Measurements from ENCODE around the gene THAP5.

Gene THAP5

DNA sequence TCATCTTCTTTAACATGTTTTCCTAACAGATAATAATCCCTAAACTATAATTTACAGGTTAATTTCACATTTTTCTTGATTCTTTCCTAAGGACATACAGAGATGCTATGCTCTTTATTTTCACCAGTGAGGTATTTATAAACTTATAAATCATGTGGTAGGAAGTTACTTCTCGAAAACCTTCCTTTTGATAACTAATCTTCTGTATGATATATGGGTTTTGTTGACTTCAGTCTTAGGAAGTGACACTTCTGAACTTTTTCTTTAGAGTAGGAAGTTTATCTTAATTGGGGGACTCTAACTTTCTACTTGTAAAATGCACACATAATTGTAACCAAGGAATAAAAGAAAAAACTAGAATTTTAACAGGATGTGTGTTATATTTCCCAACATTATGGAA lies 33.8 kb downstream of the THAP5 start:
- Histone ChIP-seq H3K27ac (no peak overlapping the region), H4K20me1 (no peaks in the 10 kb centered on the region), H3K4me3 (no peak overlapping the region), H3K4me1 (peaks cover 10% of the 10 kb centered on the region), H3K9ac (no peak overlapping the region), H3K9me3 (no peaks in the 10 kb centered on the region), H3K36me3 (no peaks in the 10 kb centered on the region), H3K4me2 (no peak overlapping the region; the same call in 1 of the 2 replicates), H3K27me3 (no peaks in the 10 kb centered on the region)
- TF ChIP-seq Cebpa-rat (IDR thresholded peaks at IDR 0.05) = no peak

- no peaks in the 10 kb centered on the region for H3K36me3 ChIP-seq
- no peak for TF ChIP-seq Cebpa-rat (IDR thresholded peaks at IDR 0.05)
- H3K27ac ChIP-seq = no peak overlapping the region
- no peak overlapping the region for H3K9ac ChIP-seq
- no peak overlapping the region; the same call in 1 of the 2 replicates for H3K4me2 ChIP-seq
- no peak overlapping the region for H3K4me3 ChIP-seq
- H3K9me3 ChIP-seq = no peaks in the 10 kb centered on the region
- no peaks in the 10 kb centered on the region for H4K20me1 ChIP-seq
- peaks cover 10% of the 10 kb centered on the region for H3K4me1 ChIP-seq
- H3K27me3 ChIP-seq = no peaks in the 10 kb centered on the region
These were observed 34.2 kb downstream of the THAP5 start for GRCh38 chr7:108535257-108535656.

- no peak overlapping the region for H3K27ac ChIP-seq
- no peaks in the 10 kb centered on the region for H3K36me3 ChIP-seq
- TF ChIP-seq Cebpa-rat (IDR thresholded peaks at IDR 0.05) = no peak
These were observed 35.8 kb downstream of the THAP5 start for GRCh38 chr7:108533712-108534111.

GRCh38 chr7:108529341-108529740 lies 40.2 kb downstream of the THAP5 start:
- H3K36me3 ChIP-seq = no peaks in the 10 kb centered on the region
- TF ChIP-seq Cebpa-rat (IDR thresholded peaks at IDR 0.05) = no peak
- peaks cover 13% of the 10 kb centered on the region for H3K4me1 ChIP-seq
- H3K4me2 ChIP-seq = no peak overlapping the region
- H3K9ac ChIP-seq = no peak overlapping the region
- no peaks in the 10 kb centered on the region for H3K27me3 ChIP-seq
- no peaks in the 10 kb centered on the region for H3K9me3 ChIP-seq
- no peak overlapping the region for H3K4me3 ChIP-seq
- no peak overlapping the region for H3K27ac ChIP-seq
- peaks cover 3% of the 10 kb centered on the region; the same call in 1 of the 2 replicates for H4K20me1 ChIP-seq

More at GRCh38 chr7:108533712-108534111, 35.8 kb downstream of the THAP5 start:
- Histone ChIP-seq H3K4me1 (peaks cover 10% of the 10 kb centered on the region), H3K9me3 (no peaks in the 10 kb centered on the region), H3K4me2 (no peak overlapping the region), H4K20me1 (no peaks in the 10 kb centered on the region), H3K27me3 (no peaks in the 10 kb centered on the region), H3K4me3 (no peak overlapping the region), H3K9ac (no peak overlapping the region)

DNA sequence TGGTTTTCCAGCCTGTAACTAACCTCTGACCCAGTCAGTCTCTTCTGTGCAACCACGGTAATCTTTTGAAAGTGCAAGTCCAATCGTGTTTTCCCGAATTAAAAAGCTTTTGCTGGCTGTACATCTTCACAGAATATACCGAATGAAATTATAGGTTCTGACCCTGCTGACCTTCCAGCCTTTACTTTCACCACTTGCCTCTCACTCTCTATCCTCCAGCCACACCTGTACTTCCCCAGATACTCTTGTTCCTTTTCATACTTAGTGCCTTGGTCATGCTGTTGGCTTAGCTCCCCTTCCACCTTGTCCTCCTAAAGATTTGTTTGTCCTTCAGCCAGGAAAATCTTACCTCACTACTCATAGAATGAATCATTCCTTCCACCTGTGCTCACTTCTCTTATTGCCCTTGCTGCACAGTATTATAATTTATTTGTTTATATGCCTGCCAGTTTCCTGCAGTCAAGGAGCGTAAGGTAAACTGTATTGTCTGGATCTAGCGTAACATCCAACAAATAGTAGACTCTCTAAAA lies 41.3 kb downstream of the THAP5 start:
- no peak overlapping the region for H3K27ac ChIP-seq
- peaks cover 8% of the 10 kb centered on the region; the same call in 1 of the 2 replicates for H4K20me1 ChIP-seq
- TF ChIP-seq Cebpa-rat (IDR thresholded peaks at IDR 0.05) = no peak
- peaks cover 23% of the 10 kb centered on the region for H3K4me1 ChIP-seq
- H3K9me3 ChIP-seq = no peaks in the 10 kb centered on the region
- no peaks in the 10 kb centered on the region for H3K36me3 ChIP-seq
- H3K4me2 ChIP-seq = no peak overlapping the region
- H3K9ac ChIP-seq = no peak overlapping the region
- no peak overlapping the region for H3K4me3 ChIP-seq
- H3K27me3 ChIP-seq = no peaks in the 10 kb centered on the region

- no peak for TF ChIP-seq Cebpa-rat (IDR thresholded peaks at IDR 0.05)
- no peaks in the 10 kb centered on the region for H3K9me3 ChIP-seq
- no peaks in the 10 kb centered on the region for H3K36me3 ChIP-seq
- H4K20me1 ChIP-seq = peaks cover 19% of the 10 kb centered on the region; the same call in 1 of the 2 replicates
- peak overlapping the region; percentile 72 for H3K4me2 ChIP-seq
- peaks cover 23% of the 10 kb centered on the region for H3K4me1 ChIP-seq
- H3K4me3 ChIP-seq = peak overlapping the region; percentile 84
- H3K27me3 ChIP-seq = no peaks in the 10 kb centered on the region
- peak overlapping the region; percentile 69 for H3K27ac ChIP-seq
- peak overlapping the region; percentile 78 for H3K9ac ChIP-seq
These were observed 42.8 kb downstream of the THAP5 start for GRCh38 chr7:108526768-108527017.

GRCh38 chr7:108525985-108526767 lies 43.3 kb downstream of the THAP5 start, which contains the start of gene PNPLA8:
Gene PNPLA8, minus strand, starts transcription at chr7:108526135. Its CDS starts 10,644 bp downstream, at chr7:108515491.
- H4K20me1 ChIP-seq = peaks cover 19% of the 10 kb centered on the region; the same call in 1 of the 2 replicates
- H3K4me3 ChIP-seq = peak within 1 kb of the TSS; percentile 84
- peak within 1 kb of the TSS; percentile 83 for H3K9ac ChIP-seq
- peak within 1 kb of the TSS; percentile 72 for H3K4me2 ChIP-seq
- peak within 1 kb of the TSS; percentile 76 for H3K27ac ChIP-seq
- H3K9me3 ChIP-seq = no peaks in the 10 kb centered on the region
- TF ChIP-seq Cebpa-rat (IDR thresholded peaks at IDR 0.05) = no peak
- no peaks in the 10 kb centered on the region for H3K36me3 ChIP-seq
- peaks cover 23% of the 10 kb centered on the region for H3K4me1 ChIP-seq
- no peaks in the 10 kb centered on the region for H3K27me3 ChIP-seq

DNA sequence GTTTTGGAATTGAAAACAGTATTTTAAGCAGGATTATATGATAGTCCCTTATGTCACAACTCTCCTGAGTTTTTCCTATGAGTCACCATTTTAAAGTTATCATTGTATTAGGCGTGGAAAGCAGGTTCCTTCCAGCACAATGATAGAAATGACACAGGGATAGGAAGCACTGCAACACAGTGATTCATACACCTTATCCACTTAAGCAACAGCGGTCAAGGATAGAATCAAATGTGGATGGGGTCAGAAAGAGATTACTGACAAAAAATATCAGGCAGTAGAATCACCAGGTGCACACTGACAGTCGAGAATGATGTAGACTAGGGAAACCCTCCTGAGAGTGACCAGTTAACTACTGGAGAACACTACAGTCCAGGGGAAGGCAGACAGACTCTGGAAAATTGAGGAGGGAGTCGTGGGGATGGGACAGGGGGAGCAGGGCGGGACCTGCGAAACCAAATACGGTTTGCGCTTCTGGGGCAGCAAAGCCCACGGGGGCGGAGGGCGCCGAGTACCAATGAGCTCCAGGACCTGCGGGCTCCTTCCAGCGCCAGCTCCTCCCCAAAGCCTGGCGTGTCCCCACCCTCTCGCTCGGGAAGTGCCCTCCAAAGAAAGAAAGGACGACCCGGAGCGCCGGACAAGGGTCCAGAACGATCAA lies 44.0 kb downstream of the THAP5 start:
- Histone ChIP-seq H3K27ac (peak overlapping the region; percentile 76), H3K4me1 (peaks cover 23% of the 10 kb centered on the region), H3K9me3 (no peaks in the 10 kb centered on the region), H4K20me1 (peaks cover 19% of the 10 kb centered on the region; the same call in 1 of the 2 replicates), H3K9ac (peak overlapping the region; percentile 83), H3K4me2 (peak overlapping the region; percentile 69), H3K27me3 (no peaks in the 10 kb centered on the region), H3K4me3 (peak overlapping the region; percentile 84), H3K36me3 (no peaks in the 10 kb centered on the region)
- TF ChIP-seq Cebpa-rat (IDR thresholded peaks at IDR 0.05) = no peak

GRCh38 chr7:108522780-108523179 lies 46.7 kb downstream of the THAP5 start:
- Histone ChIP-seq H3K9ac (no peak overlapping the region), H3K4me3 (no peak overlapping the region), H3K36me3 (peaks cover 16% of the 10 kb centered on the region), H3K4me2 (no peak overlapping the region), H3K27ac (no peak overlapping the region), H3K4me1 (peaks cover 29% of the 10 kb centered on the region), H3K9me3 (no peaks in the 10 kb centered on the region), H3K27me3 (no peaks in the 10 kb centered on the region), H4K20me1 (peaks cover 33% of the 10 kb centered on the region; the same call in 1 of the 2 replicates)
- TF ChIP-seq Cebpa-rat (IDR thresholded peaks at IDR 0.05) = no peak

DNA sequence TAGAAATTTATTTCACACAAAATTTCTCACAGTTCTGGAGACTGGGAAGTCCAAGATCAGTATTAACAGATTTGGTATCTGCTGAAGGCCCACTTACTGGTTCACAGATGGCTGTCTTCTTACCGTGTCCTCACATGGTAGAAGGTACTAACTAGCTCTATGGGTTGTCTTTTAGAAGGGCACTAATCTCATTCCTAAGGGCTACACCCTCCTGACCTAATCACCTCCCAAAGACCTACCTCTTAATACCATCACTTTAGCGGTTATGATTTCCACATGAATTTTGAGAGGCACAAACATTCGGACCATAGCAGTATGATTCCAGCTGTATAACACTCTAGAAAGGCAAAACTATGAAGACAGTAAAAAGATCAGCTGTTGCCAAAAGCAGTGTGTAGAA lies 51.6 kb downstream of the THAP5 start:
- no peak overlapping the region for H3K4me3 ChIP-seq
- no peak overlapping the region for H3K4me2 ChIP-seq
- TF ChIP-seq Cebpa-rat (IDR thresholded peaks at IDR 0.05) = no peak
- peaks cover 39% of the 10 kb centered on the region; the same call in 1 of the 2 replicates for H4K20me1 ChIP-seq
- H3K36me3 ChIP-seq = peaks cover 37% of the 10 kb centered on the region
- H3K9ac ChIP-seq = no peak overlapping the region
- peaks cover 11% of the 10 kb centered on the region; the same call in 1 of the 2 replicates for H3K4me1 ChIP-seq
- no peaks in the 10 kb centered on the region for H3K9me3 ChIP-seq
- no peaks in the 10 kb centered on the region for H3K27me3 ChIP-seq
- H3K27ac ChIP-seq = no peak overlapping the region
